HG03175 (cell line): Measurements from ENCODE around the gene ATF5.
A peak's percentile ranks its signal among the peaks of the same experiment; 100 is the strongest.

ENCODE experiments used
- ATAC-seq: cut with Tn5 transposase; IDR thresholded peaks from one replicate; pipeline ENCODE4 v1.9.1; 2021; ENCODE audit warnings: mild to moderate bottlenecking, moderate library complexity; ENCODE audit not compliant: unreplicated experiment

Gene ATF5

GRCh38 chr19:49894011-49894664 is 34.9 kb upstream of the ATF5 start:
- no peak for ATAC-seq

- no peak for ATAC-seq
These were observed 34.0 kb upstream of the ATF5 start for GRCh38 chr19:49894879-49895565.

- ATAC-seq: no peak
These were observed 33.3 kb upstream of the ATF5 start for GRCh38 chr19:49895566-49896297.

GRCh38 chr19:49896863-49897621 is 32.0 kb upstream of the ATF5 start, which contains the start of gene IL4I1:
IL4I1 (minus strand) TSS chr19:49896887; CDS start chr19:49896160, 727 bp downstream.
- ATAC-seq: peak; percentile 69

- no peak for ATAC-seq
These were observed 24.9 kb upstream of the ATF5 start for GRCh38 chr19:49904136-49904535.

GRCh38 chr19:49906879-49907564 is 22.0 kb upstream of the ATF5 start:
- ATAC-seq: no peak

- no peak for ATAC-seq
These were observed 21.1 kb upstream of the ATF5 start for GRCh38 chr19:49907745-49908446.

GRCh38 chr19:49908480-49909420 is 20.3 kb upstream of the ATF5 start:
- ATAC-seq: no peak

GRCh38 chr19:49910179-49910578 is 18.8 kb upstream of the ATF5 start:
- ATAC-seq: no peak

GRCh38 chr19:49911381-49912145 is 17.4 kb upstream of the ATF5 start:
- no peak for ATAC-seq

GRCh38 chr19:49912965-49913685 is 15.9 kb upstream of the ATF5 start:
- ATAC-seq: no peak

GRCh38 chr19:49913720-49914119 is 15.3 kb upstream of the ATF5 start:
- ATAC-seq: no peak

- ATAC-seq: no peak
These were observed 13.7 kb upstream of the ATF5 start for GRCh38 chr19:49915271-49915670.

- ATAC-seq: no peak
These were observed 11.9 kb upstream of the ATF5 start for GRCh38 chr19:49916839-49917733.

GRCh38 chr19:49918089-49918488 is 10.9 kb upstream of the ATF5 start:
- no peak for ATAC-seq

GRCh38 chr19:49920624-49921363 is 8.2 kb upstream of the ATF5 start:
- ATAC-seq: no peak
